ENCODE data around the gene OTOP2. TPM values are rescaled to one million over a fixed set of nuclear protein-coding genes. Genes with fewer than 3 reads are reported as not detected.

OTOP2 gene
- total and polyA plus RNA-seq, 4 donors = 0.08 TPM; not detected in 3

GRCh38 chr17:74949455-74950115, 25.5 kb downstream of the OTOP2 start:
- H3K27me3 ChIP-seq (ENCODE audit: control insufficient read depth, insufficient read depth, low read length) = peaks cover 3% of the 10 kb centered on the region

GRCh38 chr17:74950207-74950606, 26.1 kb downstream of the OTOP2 start:
- WGBS (ENCODE audit: insufficient coverage) = 68% methylated on average over 8 of the region's 8 CpGs
- no peak for DNase-seq (ENCODE audit: low read depth in 4 of 6, low spot score in 6 of 6)
- peaks cover 55% of the 10 kb centered on the region for H3K36me3 ChIP-seq (ENCODE audit: control insufficient read depth, insufficient read depth, low read length)
- no peak overlapping the region for H3K27ac ChIP-seq (ENCODE audit: low read depth, low read length)
- peaks cover 3% of the 10 kb centered on the region for H3K27me3 ChIP-seq (ENCODE audit: control insufficient read depth, insufficient read depth, low read length)
- H3K9me3 ChIP-seq (ENCODE audit: control insufficient read depth, insufficient read depth, low read length) = no peaks in the 10 kb centered on the region
- no peaks in the 10 kb centered on the region for H3K4me1 ChIP-seq (ENCODE audit: control insufficient read depth, insufficient read depth, low read length)
- H3K4me3 ChIP-seq (ENCODE audit: low read depth, low read length) = no peak overlapping the region

More at GRCh38 chr17:74949455-74950115, 25.5 kb downstream of the OTOP2 start:
- H3K36me3 ChIP-seq (ENCODE audit: control insufficient read depth, insufficient read depth, low read length) = peaks cover 49% of the 10 kb centered on the region
- no peak overlapping the region for H3K27ac ChIP-seq (ENCODE audit: low read depth, low read length)
- H3K4me1 ChIP-seq (ENCODE audit: control insufficient read depth, insufficient read depth, low read length) = no peaks in the 10 kb centered on the region
- H3K9me3 ChIP-seq (ENCODE audit: control insufficient read depth, insufficient read depth, low read length) = no peaks in the 10 kb centered on the region
- WGBS (ENCODE audit: insufficient coverage) = 62% methylated on average over 8 of the region's 12 CpGs
- H3K4me3 ChIP-seq (ENCODE audit: low read depth, low read length) = no peak overlapping the region
- DNase-seq (ENCODE audit: low read depth in 4 of 6, low spot score in 6 of 6) = peak in 1 of 6 donors; percentile 45

GRCh38 chr17:74951065-74951464, 27.0 kb downstream of the OTOP2 start:
- Histone ChIP-seq H3K27ac (ENCODE audit: low read depth, low read length) (no peak overlapping the region), H3K27me3 (ENCODE audit: control insufficient read depth, insufficient read depth, low read length) (peaks cover 3% of the 10 kb centered on the region), H3K4me1 (ENCODE audit: control insufficient read depth, insufficient read depth, low read length) (no peaks in the 10 kb centered on the region), H3K36me3 (ENCODE audit: control insufficient read depth, insufficient read depth, low read length) (peaks cover 63% of the 10 kb centered on the region), H3K4me3 (ENCODE audit: low read depth, low read length) (no peak overlapping the region), H3K9me3 (ENCODE audit: control insufficient read depth, insufficient read depth, low read length) (no peaks in the 10 kb centered on the region)
- WGBS (ENCODE audit: insufficient coverage) = 81% methylated on average over 3 of the region's 3 CpGs
- no peak for DNase-seq (ENCODE audit: low read depth in 4 of 6, low spot score in 6 of 6)

- no peak overlapping the region for H3K4me3 ChIP-seq (ENCODE audit: low read depth, low read length)
- 71% methylated on average over 30 of the region's 32 CpGs for WGBS (ENCODE audit: insufficient coverage)
- H3K27ac ChIP-seq (ENCODE audit: low read depth, low read length) = no peak overlapping the region
- H3K27me3 ChIP-seq (ENCODE audit: control insufficient read depth, insufficient read depth, low read length) = peaks cover 3% of the 10 kb centered on the region
- DNase-seq (ENCODE audit: low read depth in 4 of 6, low spot score in 6 of 6) = no peak
- no peaks in the 10 kb centered on the region for H3K4me1 ChIP-seq (ENCODE audit: control insufficient read depth, insufficient read depth, low read length)
- H3K9me3 ChIP-seq (ENCODE audit: control insufficient read depth, insufficient read depth, low read length) = no peaks in the 10 kb centered on the region
- H3K36me3 ChIP-seq (ENCODE audit: control insufficient read depth, insufficient read depth, low read length) = peaks cover 70% of the 10 kb centered on the region
These were observed 27.8 kb downstream of the OTOP2 start for GRCh38 chr17:74951680-74952421.

GRCh38 chr17:74952431-74953133, 28.5 kb downstream of the OTOP2 start:
- no peaks in the 10 kb centered on the region for H3K9me3 ChIP-seq (ENCODE audit: control insufficient read depth, insufficient read depth, low read length)
- 66% methylated on average over 19 of the region's 24 CpGs for WGBS (ENCODE audit: insufficient coverage)
- peaks cover 71% of the 10 kb centered on the region for H3K36me3 ChIP-seq (ENCODE audit: control insufficient read depth, insufficient read depth, low read length)
- H3K4me3 ChIP-seq (ENCODE audit: low read depth, low read length) = no peak overlapping the region
- DNase-seq (ENCODE audit: low read depth in 4 of 6, low spot score in 6 of 6) = no peak
- peaks cover 3% of the 10 kb centered on the region for H3K27me3 ChIP-seq (ENCODE audit: control insufficient read depth, insufficient read depth, low read length)
- H3K4me1 ChIP-seq (ENCODE audit: control insufficient read depth, insufficient read depth, low read length) = no peaks in the 10 kb centered on the region
- H3K27ac ChIP-seq (ENCODE audit: low read depth, low read length) = no peak overlapping the region

- H3K27ac ChIP-seq (ENCODE audit: low read depth, low read length) = no peak overlapping the region
- peaks cover 74% of the 10 kb centered on the region for H3K36me3 ChIP-seq (ENCODE audit: control insufficient read depth, insufficient read depth, low read length)
- no peak overlapping the region for H3K4me3 ChIP-seq (ENCODE audit: low read depth, low read length)
- peaks cover 4% of the 10 kb centered on the region for H3K4me1 ChIP-seq (ENCODE audit: control insufficient read depth, insufficient read depth, low read length)
- H3K9me3 ChIP-seq (ENCODE audit: control insufficient read depth, insufficient read depth, low read length) = no peaks in the 10 kb centered on the region
- no peak for DNase-seq (ENCODE audit: low read depth in 4 of 6, low spot score in 6 of 6)
- WGBS (ENCODE audit: insufficient coverage) = 90% methylated on average over 9 of the region's 11 CpGs
- no peaks in the 10 kb centered on the region for H3K27me3 ChIP-seq (ENCODE audit: control insufficient read depth, insufficient read depth, low read length)
These were observed 29.1 kb downstream of the OTOP2 start for GRCh38 chr17:74953134-74953687.

GRCh38 chr17:74954115-74954514, 30.0 kb downstream of the OTOP2 start:
- Histone ChIP-seq H3K27me3 (ENCODE audit: control insufficient read depth, insufficient read depth, low read length) (no peaks in the 10 kb centered on the region), H3K9me3 (ENCODE audit: control insufficient read depth, insufficient read depth, low read length) (no peaks in the 10 kb centered on the region), H3K27ac (ENCODE audit: low read depth, low read length) (no peak overlapping the region), H3K36me3 (ENCODE audit: control insufficient read depth, insufficient read depth, low read length) (peaks cover 83% of the 10 kb centered on the region), H3K4me1 (ENCODE audit: control insufficient read depth, insufficient read depth, low read length) (peaks cover 4% of the 10 kb centered on the region), H3K4me3 (ENCODE audit: low read depth, low read length) (no peak overlapping the region)
- WGBS (ENCODE audit: insufficient coverage) = 86% methylated on average over 15 of the region's 15 CpGs
- DNase-seq (ENCODE audit: low read depth in 4 of 6, low spot score in 6 of 6) = no peak

GRCh38 chr17:74954665-74955421, 30.8 kb downstream of the OTOP2 start:
- Histone ChIP-seq H3K27ac (ENCODE audit: low read depth, low read length) (no peak overlapping the region), H3K36me3 (ENCODE audit: control insufficient read depth, insufficient read depth, low read length) (peaks cover 85% of the 10 kb centered on the region), H3K9me3 (ENCODE audit: control insufficient read depth, insufficient read depth, low read length) (no peaks in the 10 kb centered on the region), H3K4me3 (ENCODE audit: low read depth, low read length) (no peak overlapping the region), H3K4me1 (ENCODE audit: control insufficient read depth, insufficient read depth, low read length) (peaks cover 4% of the 10 kb centered on the region), H3K27me3 (ENCODE audit: control insufficient read depth, insufficient read depth, low read length) (no peaks in the 10 kb centered on the region)
- DNase-seq (ENCODE audit: low read depth in 4 of 6, low spot score in 6 of 6) = no peak
- 55% methylated on average over 8 of the region's 13 CpGs for WGBS (ENCODE audit: insufficient coverage)

- no peaks in the 10 kb centered on the region for H3K27me3 ChIP-seq (ENCODE audit: control insufficient read depth, insufficient read depth, low read length)
- H3K9me3 ChIP-seq (ENCODE audit: control insufficient read depth, insufficient read depth, low read length) = no peaks in the 10 kb centered on the region
- DNase-seq (ENCODE audit: low read depth in 4 of 6, low spot score in 6 of 6) = no peak
- H3K4me1 ChIP-seq (ENCODE audit: control insufficient read depth, insufficient read depth, low read length) = peaks cover 4% of the 10 kb centered on the region
- no peak overlapping the region for H3K4me3 ChIP-seq (ENCODE audit: low read depth, low read length)
- peaks cover 84% of the 10 kb centered on the region for H3K36me3 ChIP-seq (ENCODE audit: control insufficient read depth, insufficient read depth, low read length)
- H3K27ac ChIP-seq (ENCODE audit: low read depth, low read length) = no peak overlapping the region
- 93% methylated on average over 2 of the region's 4 CpGs for WGBS (ENCODE audit: insufficient coverage)
These were observed 32.0 kb downstream of the OTOP2 start for GRCh38 chr17:74956093-74956492.
